Lower leg skin (tissue), 4 donors: Measurements from ENCODE around the gene ABCA4. TPM values are rescaled to one million over a fixed set of nuclear protein-coding genes. Genes with fewer than 3 reads are reported as not detected.

ENCODE experiments used
- DNase-seq, 2 donors: peaks; one replicate each; pipeline ENCODE4 v3.0.0-alpha.2; 2019; ENCODE audit warnings: low spot score in 2 of 2
- H3K4me3 ChIP-seq: fragments of 200-600 bp; sonication (generic); 2 replicates; pipeline ENCODE4 v1.5.1; 2017; ENCODE audit warnings: mild to moderate bottlenecking, low read depth; ENCODE audit not compliant: poor library complexity, severe bottlenecking
- CTCF ChIP-seq, 3 donors: fragments of 450-650 bp; IDR thresholded peaks; one replicate each; pipeline ENCODE4 v1.5.1; 2016; ENCODE audit warnings: antibody characterized with exemption in 3 of 3, mild to moderate bottlenecking in 3 of 3, moderate library complexity in 2 of 3
- POLR2A ChIP-seq, 2 donors: fragments of 450-650 bp; IDR thresholded peaks; one replicate each; pipeline ENCODE4 v1.6.1; 2016 to 2017; ENCODE audit warnings: antibody characterized with exemption in 2 of 2, mild to moderate bottlenecking in 1 of 2, moderate library complexity in 1 of 2
- WGBS, 2 donors: methylation state at CpG; one replicate each; pipeline ENCODE4 v1.1.5; 2018; 5-methylcytosine and 5-hydroxymethylcytosine counted together
- intact Hi-C: fragments of 100-400 bp; cut with DNase I; formaldehyde crosslinking; loops from one replicate; pipeline ENCODE4 v1.15.0; 2023; ENCODE audit warnings: low total_unique reads
- total RNA-seq, 4 donors: library from RNA; depleted of rRNA; stranded (reverse); fragments of >200 nt; gene quantifications; one replicate each; pipeline ENCODE4 v1.1.0, GENCODE V29; 2016

Gene ABCA4
- total RNA-seq, 4 donors from 2014 or later, result 0.46 to 5.3 (median 3.8) TPM

GRCh38 chr1:94015489-94015817 lies 105.5 kb downstream of the ABCA4 start:
- intact Hi-C loops, result no loop called here
- H3K4me3 ChIP-seq, result no peak overlapping the region
- no peak for TF ChIP-seq POLR2A (IDR thresholded peaks at IDR 0.05)
- no peak for TF ChIP-seq CTCF (IDR thresholded peaks at IDR 0.05)
- WGBS, 2 donors, result 85 to 92% methylated on average over 3 of the region's 3 CpGs
- no peak for DNase-seq

GRCh38 chr1:94014635-94015488 lies 106.1 kb downstream of the ABCA4 start:
- TF ChIP-seq POLR2A (IDR thresholded peaks at IDR 0.05) (no peak), CTCF (IDR thresholded peaks at IDR 0.05) (no peak)
- intact Hi-C loops, result no loop called here
- H3K4me3 ChIP-seq, result no peak overlapping the region
- no peak for DNase-seq
- WGBS, 2 donors, result 81 to 84% methylated on average over 6 of the region's 6 CpGs

DNA sequence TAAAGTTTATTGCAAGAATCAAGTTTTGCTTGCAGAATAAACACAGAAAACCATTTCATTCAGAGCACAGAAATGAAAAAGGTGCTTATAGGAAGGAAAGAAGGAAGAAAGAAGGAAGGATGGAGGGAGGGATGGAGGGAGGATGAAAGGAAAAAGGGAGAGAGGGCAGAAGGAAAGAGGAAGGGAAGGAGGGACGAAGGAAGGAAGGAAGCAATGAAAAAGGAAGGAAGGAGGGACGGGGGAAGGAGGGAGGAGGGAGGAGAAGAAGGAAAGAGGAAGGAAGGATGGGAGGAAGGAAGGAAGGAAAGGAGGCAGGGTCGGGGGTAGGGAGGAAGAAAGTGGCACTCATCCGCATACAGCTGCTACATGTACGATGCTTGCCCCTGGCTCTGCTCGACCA lies 106.9 kb downstream of the ABCA4 start:
- 63 to 81% methylated on average over 6 of the region's 6 CpGs for WGBS, 2 donors

GRCh38 chr1:94013367-94013878 lies 107.5 kb downstream of the ABCA4 start:
- no peak for TF ChIP-seq POLR2A (IDR thresholded peaks at IDR 0.05)
- TF ChIP-seq CTCF (IDR thresholded peaks at IDR 0.05), result no peak
- WGBS, 2 donors, result 70 to 74% methylated on average over 8 of the region's 8 CpGs
- H3K4me3 ChIP-seq, result no peak overlapping the region
- intact Hi-C loops, result no loop called here
- DNase-seq, result no peak

More for the DNA sequence above, 106.9 kb downstream of the ABCA4 start:
- intact Hi-C loops, result no loop called here
- H3K4me3 ChIP-seq, result no peak overlapping the region
- no peak for DNase-seq
- no peak for TF ChIP-seq POLR2A (IDR thresholded peaks at IDR 0.05)
- no peak for TF ChIP-seq CTCF (IDR thresholded peaks at IDR 0.05)

GRCh38 chr1:94012708-94013366 lies 108.1 kb downstream of the ABCA4 start:
- no peak for DNase-seq
- no peak overlapping the region for H3K4me3 ChIP-seq
- TF ChIP-seq CTCF (IDR thresholded peaks at IDR 0.05) (no peak), POLR2A (IDR thresholded peaks at IDR 0.05) (no peak)
- 55 to 68% methylated on average over 19 of the region's 19 CpGs for WGBS, 2 donors
- intact Hi-C loops, result no loop called here
